H1 (cell line): ENCODE measurements around the gene GRIK1. TPM values are rescaled to one million over a fixed set of nuclear protein-coding genes. Genes with fewer than 3 reads are reported as not detected.

Experiments used
- CTCF ChIA-PET: fragments of 300-600 bp; sonication (Branson Sonifier 250); formaldehyde crosslinking; loops from one replicate; lab custom pipeline; 2021; ENCODE audit not compliant: partially characterized antibody; lab: Charles Lee
- POLR2A ChIA-PET: fragments of 300-600 bp; sonication (Branson Sonifier 250); formaldehyde crosslinking; loops from one replicate; lab custom pipeline; 2021; ENCODE audit warnings: inconsistent platforms; ENCODE audit not compliant: partially characterized antibody; lab: Charles Lee
- DNase-seq, 2 experiments: peaks; one replicate each; pipeline versions ENCODE4 v3.0.0 to v3.0.0-alpha.2; 2010 to 2022; ENCODE audit warnings: low spot score in 2 of 2, low read depth in 1 of 2, mixed read lengths in 1 of 2
- FAIRE-seq: peaks from 2 replicates; lab custom pipeline; 2011; peaks lifted over from hg19 to GRCh38; lab: Jason Lieb, UNC
- H2AFZ ChIP-seq: 2 replicates; pipeline ENCODE4 v1.8.1; 2012; ENCODE audit warnings: low read length, inconsistent platforms
- H2AK5ac ChIP-seq: 2 replicates; pipeline ENCODE4 v1.6.1; 2013; ENCODE audit warnings: low read depth, low read length
- H2BK120ac ChIP-seq: replicated peaks from 2 replicates; pipeline ENCODE3; 2013; ENCODE audit warnings: low read depth, low read length, inconsistent platforms
- H2BK12ac ChIP-seq: 2 replicates; pipeline ENCODE4 v1.6.1; 2013; ENCODE audit warnings: low read depth, low read length
- H2BK15ac ChIP-seq: 2 replicates; pipeline ENCODE4 v1.6.1; 2013; ENCODE audit warnings: low read length
- H2BK20ac ChIP-seq: 2 replicates; pipeline ENCODE4 v1.6.1; 2013; ENCODE audit warnings: low read length
- H2BK5ac ChIP-seq: 2 replicates; pipeline ENCODE4 v1.6.1; 2013; ENCODE audit warnings: low read depth, low read length
- H3K14ac ChIP-seq: 2 replicates; pipeline ENCODE4 v1.6.1; 2013; ENCODE audit warnings: inconsistent platforms; ENCODE audit not compliant: insufficient read length
- H3K18ac ChIP-seq: 2 replicates; pipeline ENCODE4 v1.6.1; 2013; ENCODE audit warnings: low read length; ENCODE audit errors: extremely low read depth
- H3K23ac ChIP-seq: 2 replicates; pipeline ENCODE4 v1.6.1; 2013; ENCODE audit warnings: inconsistent platforms; ENCODE audit not compliant: insufficient read length
- H3K23me2 ChIP-seq: 2 replicates; pipeline ENCODE4 v1.6.1; 2013; ENCODE audit warnings: low read depth, low read length
- H3K27ac ChIP-seq: 2 replicates; pipeline ENCODE4 v1.6.1; 2011; ENCODE audit warnings: low read depth, low read length, inconsistent platforms
- H3K27me3 ChIP-seq, 4 experiments: replicated peaks in 1 of 4; 1 replicate in 1 of 4; 2 replicates in 3 of 4; pipeline versions ENCODE4 v1.6.1 to v1.8.1; 2011 to 2013; ENCODE audit warnings: low read length in 3 of 4, mild to moderate bottlenecking in 3 of 4, inconsistent platforms in 2 of 4, mixed read lengths in 2 of 4, moderate library complexity in 1 of 4; ENCODE audit not compliant: control insufficient read depth in 3 of 4, insufficient read depth in 3 of 4; ENCODE audit errors: extremely low read depth in 1 of 4
- H3K36me3 ChIP-seq, 4 experiments: 2 replicates each; pipeline versions ENCODE4 v1.6.1 to v1.8.1; 2011 to 2013; ENCODE audit warnings: mild to moderate bottlenecking in 4 of 4, low read length in 3 of 4, moderate library complexity in 2 of 4, control low read depth in 1 of 4, inconsistent platforms in 1 of 4; ENCODE audit not compliant: insufficient read depth in 4 of 4, control insufficient read depth in 2 of 4
- H3K4ac ChIP-seq: replicated peaks from 2 replicates; pipeline ENCODE3; 2013; ENCODE audit warnings: low read length, low read depth, mixed read lengths, inconsistent platforms; ENCODE audit not compliant: insufficient read length
- H3K4me1 ChIP-seq, 4 experiments: replicated peaks in 1 of 4; 1 replicate in 1 of 4; 2 replicates in 3 of 4; pipeline versions ENCODE4 v1.6.1 to v1.8.1; 2011 to 2013; ENCODE audit warnings: low read length in 3 of 4, inconsistent platforms in 2 of 4, mixed read lengths in 1 of 4; ENCODE audit not compliant: insufficient read depth in 4 of 4, control insufficient read depth in 3 of 4
- H3K4me2 ChIP-seq, 2 experiments: 2 replicates each; pipeline versions ENCODE4 v1.6.1 to v1.8.1; 2011 to 2013; ENCODE audit warnings: low read depth in 2 of 2, low read length in 2 of 2, control low read depth in 1 of 2, inconsistent platforms in 1 of 2, mild to moderate bottlenecking in 1 of 2; ENCODE audit not compliant: insufficient read depth in 1 of 2
- H3K4me3 ChIP-seq, 4 experiments: fragments of 200-600, 300-600 bp in 1 of 4; sonication (generic), shearing (Covaris generic), sonication (Bioruptor Twin) in 1 of 4; 2 replicates each; pipeline versions ENCODE4 v1.5.1 to v1.8.1; 2011 to 2016; ENCODE audit warnings: low read length in 4 of 4, low read depth in 3 of 4, control low read depth in 2 of 4, inconsistent platforms in 2 of 4, mild to moderate bottlenecking in 2 of 4, mixed read lengths in 1 of 4, moderate library complexity in 1 of 4; ENCODE audit not compliant: insufficient read depth in 2 of 4; ENCODE audit errors: extremely low read depth in 1 of 4
- H3K56ac ChIP-seq: replicated peaks from 2 replicates; pipeline ENCODE3; 2013; ENCODE audit warnings: low read depth, mild to moderate bottlenecking, mixed read lengths, low read length, inconsistent platforms; ENCODE audit not compliant: insufficient read length
- H3K79me1 ChIP-seq: 2 replicates; pipeline ENCODE4 v1.6.1; 2013; ENCODE audit warnings: low read depth, low read length, control low read depth
- H3K79me2 ChIP-seq, 2 experiments: 2 replicates each; pipeline versions ENCODE4 v1.6.1 to v1.8.1; 2012 to 2013; ENCODE audit warnings: low read length in 2 of 2, mild to moderate bottlenecking in 2 of 2, inconsistent platforms in 1 of 2; ENCODE audit not compliant: insufficient read depth in 2 of 2, control insufficient read depth in 1 of 2
- H3K9ac ChIP-seq, 4 experiments: replicated peaks in 1 of 4; 1 replicate in 1 of 4; 2 replicates in 3 of 4; pipeline versions ENCODE4 v1.6.1 to v1.8.1; 2011 to 2013; ENCODE audit warnings: low read depth in 3 of 4, low read length in 3 of 4, control low read depth in 2 of 4, mild to moderate bottlenecking in 2 of 4, moderate library complexity in 2 of 4, inconsistent platforms in 1 of 4; ENCODE audit errors: extremely low read depth in 1 of 4
- H3K9me3 ChIP-seq, 2 experiments: 2 replicates each; pipeline versions ENCODE4 v1.6.1 to v1.8.1; 2012 to 2013; ENCODE audit warnings: mild to moderate bottlenecking in 2 of 2, moderate library complexity in 2 of 2, control low read depth in 1 of 2, inconsistent platforms in 1 of 2, low read depth in 1 of 2, low read length in 1 of 2, mixed read lengths in 1 of 2; ENCODE audit not compliant: insufficient read depth in 2 of 2
- H4K20me1 ChIP-seq, 2 experiments: replicated peaks in 1 of 2; 2 replicates each; pipeline versions ENCODE3 to v1.8.1; 2011 to 2013; ENCODE audit warnings: inconsistent platforms in 2 of 2, low read length in 2 of 2, mild to moderate bottlenecking in 1 of 2; ENCODE audit not compliant: insufficient read depth in 2 of 2, control insufficient read depth in 1 of 2
- H4K5ac ChIP-seq: 2 replicates; pipeline ENCODE4 v1.6.1; 2013; ENCODE audit warnings: low read length, low read depth, mixed read lengths, inconsistent platforms; ENCODE audit not compliant: insufficient read length
- H4K8ac ChIP-seq: 2 replicates; pipeline ENCODE4 v1.8.0; 2013; ENCODE audit warnings: mild to moderate bottlenecking, moderate library complexity, low read length, inconsistent platforms; ENCODE audit not compliant: insufficient read depth; ENCODE audit errors: extremely low read depth
- H4K91ac ChIP-seq: replicated peaks from 2 replicates; pipeline ENCODE3; 2013; ENCODE audit warnings: low read length, mixed read lengths, inconsistent platforms; ENCODE audit not compliant: insufficient read length
- ATF3 ChIP-seq: IDR thresholded peaks from 2 replicates; pipeline ENCODE4 v1.6.1; 2011; ENCODE audit warnings: low read depth, mild to moderate bottlenecking, low read length; ENCODE audit not compliant: insufficient read depth
- CBX5 ChIP-seq: fragments of 300-800, 300-1000 bp; sonication (generic); IDR thresholded peaks from 2 replicates; pipeline ENCODE4 v1.7.1; 2016; ENCODE audit warnings: antibody characterized with exemption, low read length, low read depth
- CBX8 ChIP-seq: fragments of 300-800, 300-1000 bp; sonication (generic); IDR thresholded peaks from 2 replicates; pipeline ENCODE4 v1.7.1; 2016; ENCODE audit warnings: low read depth, low read length, borderline replicate concordance
- CHD2 ChIP-seq: IDR thresholded peaks from 2 replicates; pipeline ENCODE4 v1.6.1; 2012; ENCODE audit warnings: low read length, improper control_type of control experiment
- CTBP2 ChIP-seq: IDR thresholded peaks from 2 replicates; pipeline ENCODE4 v1.7.0; 2011; ENCODE audit warnings: borderline replicate concordance, mild to moderate bottlenecking, moderate library complexity, mixed read lengths, low read length; ENCODE audit not compliant: insufficient read depth, insufficient read length
- GTF2F1 ChIP-seq: IDR thresholded peaks from 2 replicates; pipeline ENCODE4 v1.6.1; 2012; ENCODE audit warnings: low read depth, low read length, improper control_type of control experiment, borderline replicate concordance
- JUN ChIP-seq: IDR thresholded peaks from 2 replicates; pipeline ENCODE4 v1.6.1; 2011; ENCODE audit warnings: low read depth, mild to moderate bottlenecking, improper control_type of control experiment, low read length
- RBBP5 ChIP-seq: IDR thresholded peaks from 2 replicates; pipeline ENCODE4 v1.7.1; 2012; ENCODE audit warnings: low read depth, mild to moderate bottlenecking, inconsistent platforms, low read length, moderate library complexity, borderline replicate concordance
- RNF2 ChIP-seq: fragments of 200-900, 300-1000 bp; sonication (generic); IDR thresholded peaks from 2 replicates; pipeline ENCODE4 v1.7.1; 2016; ENCODE audit warnings: borderline replicate concordance, low read depth, mild to moderate bottlenecking, antibody characterized with exemption, low read length; ENCODE audit not compliant: poor library complexity, severe bottlenecking; ENCODE audit errors: missing control alignments
- SIN3A ChIP-seq, 2 experiments: IDR thresholded peaks in 1 of 2; conservative IDR thresholded peaks in 1 of 2; 2 replicates each; pipeline ENCODE4 v1.6.1; 2011 to 2012; ENCODE audit warnings: low read length in 2 of 2, improper control_type of control experiment in 1 of 2, low read depth in 1 of 2, mild to moderate bottlenecking in 1 of 2
- SRF ChIP-seq: IDR thresholded peaks from 2 replicates; pipeline ENCODE4 v1.6.1; 2011; ENCODE audit warnings: mild to moderate bottlenecking, low read depth, low read length, moderate library complexity
- TCF12 ChIP-seq: IDR thresholded peaks from 2 replicates; pipeline ENCODE4 v1.6.1; 2011; ENCODE audit warnings: low read depth, mild to moderate bottlenecking, low read length
- WGBS, 2 experiments: shearing (Covaris generic) in 1 of 2; methylation state at CpG; one replicate each; pipeline versions ENCODE4 v1.1.6 to v1.1.7; 2013 to 2015; ENCODE audit warnings: low lambda C conversion rate in 2 of 2, mixed read lengths in 2 of 2, inconsistent platforms in 1 of 2, low coverage in 1 of 2, missing lambda C conversion rate in 1 of 2; ENCODE audit not compliant: insufficient replicate concordance in 2 of 2, insufficient coverage in 1 of 2, insufficient read length in 1 of 2; ENCODE audit errors: extremely low coverage in 1 of 2, missing lambda C conversion rate in 1 of 2; 5-methylcytosine and 5-hydroxymethylcytosine counted together
- polyA plus RNA-seq, 7 experiments: library from polyadenylated mRNA; depleted of rRNA in 3 of 7; stranded (reverse) in 5 of 7; unstranded in 2 of 7; fragments of >200 nt in 5 of 7; fragments of 200-250 nt in 2 of 7; gene quantifications; 1 replicate in 5 of 7; 2 replicates in 1 of 7; 4 replicates in 1 of 7; pipeline versions ENCODE4 v1.2.1 to v1.2.3, GENCODE V29; 2011 to 2013; ENCODE audit warnings: missing spikeins in 2 of 7, mixed read lengths in 2 of 7
- total RNA-seq: library from RNA; stranded (reverse); fragmentation: NEBNext Ultra II Directional; extraction: Animal tissue kit (Norgen Biotek cat#: 25700); gene quantifications from 2 replicates; pipeline ENCODE4 v1.2.1, GENCODE V29; 2021

GRIK1 gene
- total and polyA plus RNA-seq, 2 of the 8 experiments (the other 6 are each of a cell fraction or from before 2014, with no cell fraction given): 0.11 to 0.32 TPM

DNA sequence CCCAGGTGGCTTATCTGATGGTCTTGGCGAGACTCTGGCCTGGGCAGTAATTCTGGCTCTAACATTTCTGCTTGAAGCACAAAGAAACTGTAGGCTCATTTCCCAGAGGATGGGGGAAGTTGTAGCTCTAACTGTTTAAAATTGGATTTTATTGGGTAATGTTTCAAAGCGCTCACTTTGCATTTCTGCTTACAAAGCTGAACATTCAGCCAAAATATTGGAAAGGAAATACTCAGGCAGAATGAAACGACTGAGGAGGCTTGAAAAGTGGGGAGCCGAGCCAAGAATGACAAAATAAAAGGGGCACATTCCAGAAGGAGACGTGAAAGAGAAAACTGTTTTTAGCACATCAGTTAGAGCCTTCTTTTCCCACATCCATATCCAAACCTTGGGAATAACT lies 202.6 kb downstream of the GRIK1 start:
- no peak overlapping the region for H3K4me3 ChIP-seq
- no peaks in the 10 kb centered on the region for H3K4me1 ChIP-seq
- H4K8ac ChIP-seq: no peak overlapping the region
- no peak overlapping the region for H4K91ac ChIP-seq
- H2AK5ac ChIP-seq: no peak overlapping the region
- FAIRE-seq (no peak), DNase-seq (no peak)
- H3K9ac ChIP-seq: no peak overlapping the region
- no peak overlapping the region for H2BK5ac ChIP-seq
- no peak overlapping the region for H2AFZ ChIP-seq
- H2BK15ac ChIP-seq: no peak overlapping the region
- no peaks in the 10 kb centered on the region for H4K20me1 ChIP-seq
- 92% methylated on average over 5 of the region's 5 CpGs; no CpG with 5 or more reads in 1 of the 2 experiments for WGBS, 2 experiments
- no peaks in the 10 kb centered on the region for H3K79me2 ChIP-seq
- no peaks in the 10 kb centered on the region for H3K27me3 ChIP-seq
- ChIA-PET CTCF (no interaction called here), POLR2A (no interaction called here)
- H3K23me2 ChIP-seq: no peaks in the 10 kb centered on the region
- no peak overlapping the region for H3K18ac ChIP-seq
- H3K4ac ChIP-seq: no peak overlapping the region
- H4K5ac ChIP-seq: no peak overlapping the region
- no peak overlapping the region for H2BK12ac ChIP-seq
- H2BK20ac ChIP-seq: no peak overlapping the region
- no peaks in the 10 kb centered on the region for H3K36me3 ChIP-seq
- no peak overlapping the region for H3K23ac ChIP-seq
- no peaks in the 10 kb centered on the region for H3K9me3 ChIP-seq
- no peak overlapping the region for H3K14ac ChIP-seq
- no peak overlapping the region for H3K56ac ChIP-seq
- H2BK120ac ChIP-seq: no peak overlapping the region
- H3K4me2 ChIP-seq: no peak overlapping the region
- no peaks in the 10 kb centered on the region for H3K79me1 ChIP-seq
- H3K27ac ChIP-seq: no peak overlapping the region
- TF ChIP-seq CHD2 (no peak), RNF2 (no peak), RBBP5 (no peak), ATF3 (no peak), CBX8 (no peak), SIN3A (conservative IDR thresholded peaks at IDR 0.05 in 1 of 2, IDR thresholded peaks at IDR 0.05 in 1 of 2; ENCODE audit: low read depth in 1 of 2, low read length in 2 of 2) (no peak), CTBP2 (no peak), CBX5 (no peak), JUN (no peak), SRF (no peak), GTF2F1 (no peak), TCF12 (no peak)
